ENCODE data around the gene PPP1R16B. TPM values are rescaled to one million over a fixed set of nuclear protein-coding genes. Genes with fewer than 3 reads are reported as not detected.

Gene PPP1R16B
- polyA plus RNA-seq, 1 donor from 2014 or later = 1.9 TPM

DNA sequence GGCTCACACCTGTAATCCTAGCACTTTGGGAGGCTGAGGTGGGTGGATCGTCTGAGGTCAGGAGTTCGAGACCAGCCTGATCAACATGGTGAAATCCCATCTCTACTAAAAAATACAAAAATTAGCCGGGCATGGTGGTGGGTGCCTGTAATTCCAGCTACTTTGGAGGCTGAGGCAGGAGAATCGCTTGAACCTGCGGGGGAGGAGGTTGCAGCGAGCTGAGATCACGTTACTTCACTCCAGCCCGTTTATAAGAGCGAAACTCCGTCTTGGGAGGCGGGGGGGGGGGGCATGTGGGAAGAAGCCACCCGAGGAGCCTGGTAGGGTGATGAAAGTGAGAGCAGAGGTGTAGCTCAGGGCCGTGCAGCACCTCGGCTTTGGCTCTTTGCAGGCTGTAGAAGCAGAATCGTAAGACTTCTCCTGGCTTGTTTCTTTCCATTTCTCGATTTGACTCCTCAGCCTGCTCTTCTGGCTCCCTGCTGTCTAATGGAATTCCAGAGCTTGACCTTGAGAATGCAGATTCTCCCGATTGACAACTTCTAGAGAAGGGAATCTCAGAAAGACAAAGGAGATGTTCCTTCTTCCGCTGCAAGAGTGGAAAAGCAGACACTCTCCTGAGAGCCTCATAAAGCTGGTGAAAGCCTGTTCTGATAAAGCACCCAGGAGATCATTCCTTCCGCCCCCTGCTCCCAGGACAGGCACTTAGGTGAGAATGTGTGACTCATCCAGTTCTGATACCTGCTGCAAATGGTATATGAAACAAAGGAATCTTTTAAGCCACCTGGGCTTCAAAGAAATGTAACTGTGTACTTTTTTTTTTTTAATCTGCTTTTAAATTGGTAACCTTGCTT, 26.0 kb upstream of the PPP1R16B start:
- no peaks in the 10 kb centered on the region for H3K27me3 ChIP-seq (ENCODE audit: insufficient read depth, low read depth, low read length)
- no peaks in the 10 kb centered on the region for H3K9me2 ChIP-seq (ENCODE audit: insufficient read depth, low read length)
- H3K9me3 ChIP-seq (ENCODE audit: low read length) = no peaks in the 10 kb centered on the region
- no peak for TF ChIP-seq RAD21 (conservative IDR thresholded peaks at IDR 0.05)
- peak; percentile 29 for TF ChIP-seq REST (IDR thresholded peaks at IDR 0.05; ENCODE audit: borderline replicate concordance)
- H3F3A ChIP-seq (ENCODE audit: insufficient read depth, low read length, poor library complexity, severe bottlenecking) = no peaks in the 10 kb centered on the region
- peaks cover 7% of the 10 kb centered on the region for H3K36me3 ChIP-seq (ENCODE audit: insufficient read depth, low read length)
- H3K4me2 ChIP-seq (ENCODE audit: low read length) = no peak overlapping the region
- H2AFZ ChIP-seq (ENCODE audit: low read depth, low read length) = peak overlapping the region; percentile 25
- H3K9ac ChIP-seq (ENCODE audit: low read length) = no peak overlapping the region
- H3K4me3 ChIP-seq (ENCODE audit: low read length) = no peak overlapping the region
- no peaks in the 10 kb centered on the region for H4K20me1 ChIP-seq (ENCODE audit: insufficient read depth)
- peak overlapping the region; percentile 25 for H3K27ac ChIP-seq (ENCODE audit: low read length)
- H3K79me2 ChIP-seq (replicated peaks; ENCODE audit: insufficient read depth, low read length) = no peaks in the 10 kb centered on the region

- Histone ChIP-seq H3K27ac (ENCODE audit: low read length) (no peak overlapping the region), H3K9me2 (ENCODE audit: insufficient read depth, low read length) (no peaks in the 10 kb centered on the region), H3K9me3 (ENCODE audit: low read length) (no peaks in the 10 kb centered on the region), H3K27me3 (ENCODE audit: insufficient read depth, low read depth, low read length) (no peaks in the 10 kb centered on the region), H3F3A (ENCODE audit: insufficient read depth, low read length, poor library complexity, severe bottlenecking) (no peaks in the 10 kb centered on the region), H3K4me2 (ENCODE audit: low read length) (no peak overlapping the region), H2AFZ (ENCODE audit: low read depth, low read length) (no peak overlapping the region), H3K4me3 (ENCODE audit: low read length) (no peak overlapping the region), H3K79me2 (replicated peaks; ENCODE audit: insufficient read depth, low read length) (no peaks in the 10 kb centered on the region), H3K36me3 (ENCODE audit: insufficient read depth, low read length) (no peaks in the 10 kb centered on the region), H4K20me1 (ENCODE audit: insufficient read depth) (no peaks in the 10 kb centered on the region), H3K9ac (ENCODE audit: low read length) (no peak overlapping the region)
- TF ChIP-seq REST (IDR thresholded peaks at IDR 0.05; ENCODE audit: borderline replicate concordance) = no peak
- no peak for TF ChIP-seq POLR2AphosphoS5 (IDR thresholded peaks at IDR 0.05)
Observed at GRCh38 chr20:38782275-38782674, 23.2 kb upstream of the PPP1R16B start.

- Histone ChIP-seq H3K9ac (ENCODE audit: low read length) (no peak overlapping the region), H3K9me3 (ENCODE audit: low read length) (no peaks in the 10 kb centered on the region), H3K4me2 (ENCODE audit: low read length) (no peak overlapping the region), H4K20me1 (ENCODE audit: insufficient read depth) (no peaks in the 10 kb centered on the region), H3K27ac (ENCODE audit: low read length) (no peak overlapping the region), H3F3A (ENCODE audit: insufficient read depth, low read length, poor library complexity, severe bottlenecking) (no peaks in the 10 kb centered on the region), H3K27me3 (ENCODE audit: insufficient read depth, low read depth, low read length) (no peaks in the 10 kb centered on the region), H3K9me2 (ENCODE audit: insufficient read depth, low read length) (no peaks in the 10 kb centered on the region), H3K79me2 (replicated peaks; ENCODE audit: insufficient read depth, low read length) (no peaks in the 10 kb centered on the region), H3K36me3 (ENCODE audit: insufficient read depth, low read length) (no peaks in the 10 kb centered on the region), H3K4me3 (ENCODE audit: low read length) (no peak overlapping the region), H2AFZ (ENCODE audit: low read depth, low read length) (no peak overlapping the region)
- TF ChIP-seq RAD21 (conservative IDR thresholded peaks at IDR 0.05) (no peak), EP300 (conservative IDR thresholded peaks at IDR 0.05; ENCODE audit: poor library complexity, severe bottlenecking) (no peak), EZH2 (IDR thresholded peaks at IDR 0.05; ENCODE audit: borderline replicate concordance, insufficient read depth, low read length, poor library complexity, severe bottlenecking) (no peak), MXI1 (conservative IDR thresholded peaks at IDR 0.05; ENCODE audit: poor library complexity, severe bottlenecking) (no peak), TAF1 (IDR thresholded peaks at IDR 0.05; ENCODE audit: low read depth) (no peak), REST (IDR thresholded peaks at IDR 0.05; ENCODE audit: borderline replicate concordance) (no peak), CTCF (IDR thresholded peaks at IDR 0.05; ENCODE audit: poor library complexity, severe bottlenecking) (no peak)
Observed at GRCh38 chr20:38787870-38788269, 17.6 kb upstream of the PPP1R16B start.
